PC-3 (cell line): ENCODE measurements around the gene SNX27. TPM values are rescaled to one million over a fixed set of nuclear protein-coding genes. Genes with fewer than 3 reads are reported as not detected.

Source experiments
- ATAC-seq: fragments of 200-7000 bp; cut with Tn5 transposase; 2 replicates; pipeline ENCODE4 v1.9.1; 2020; ENCODE audit warnings: mild to moderate bottlenecking, moderate library complexity
- BruUV-seq: library from RNA; stranded (reverse); fragments of 400-500 nt; replicated peaks from 2 replicates; lab custom pipeline; 2021; lab: Mats Ljungman, UMichigan
- CTCF ChIA-PET: fragments of 300-600 bp; sonication (Branson Sonifier 250); formaldehyde crosslinking; loops from one replicate; lab custom pipeline; 2022; ENCODE audit warnings: antibody characterized with exemption; lab: Charles Lee
- POLR2A ChIA-PET: fragments of 300-600 bp; sonication (Branson Sonifier 250); formaldehyde crosslinking; loops from one replicate; lab custom pipeline; 2022; ENCODE audit warnings: antibody characterized with exemption; ENCODE audit not compliant: unreplicated experiment; lab: Charles Lee
- DNase-seq: peaks from one replicate; pipeline ENCODE4 v3.0.0-alpha.2; 2015
- H2AFZ ChIP-seq: fragments of 300-600 bp; sonication (generic); 2 replicates; pipeline ENCODE4 v1.6.0; 2016; ENCODE audit warnings: antibody characterized with exemption, low read length
- H3F3A ChIP-seq: fragments of 300-600 bp; sonication (generic); one replicate; pipeline ENCODE4 v1.6.0; 2017; ENCODE audit warnings: antibody characterized with exemption, low read length, control low read depth, mild to moderate bottlenecking; ENCODE audit not compliant: unreplicated experiment
- H3K27ac ChIP-seq: fragments of 300-600 bp; sonication (generic); 2 replicates; pipeline ENCODE4 v1.5.1; 2016; ENCODE audit warnings: mild to moderate bottlenecking, low read length
- H3K27me3 ChIP-seq: fragments of 300-600 bp; sonication (generic); 2 replicates; pipeline ENCODE4 v1.6.1; 2016; ENCODE audit warnings: low read length, mixed read lengths
- H3K36me3 ChIP-seq: fragments of 300-600 bp; sonication (generic); 2 replicates; pipeline ENCODE4 v1.6.1; 2016; ENCODE audit warnings: low read depth, mixed run types, low read length, mixed read lengths
- H3K4me1 ChIP-seq: fragments of 300-600 bp; sonication (generic); 2 replicates; pipeline ENCODE4 v1.5.1; 2016; ENCODE audit warnings: low read length; ENCODE audit not compliant: insufficient read depth
- H3K4me2 ChIP-seq: fragments of 300-600 bp; sonication (generic); 2 replicates; pipeline ENCODE4 v1.6.0; 2016; ENCODE audit warnings: low read length
- H3K4me3 ChIP-seq: fragments of 300-600 bp; sonication (generic); 2 replicates; pipeline ENCODE4 v1.5.1; 2016; ENCODE audit warnings: mild to moderate bottlenecking, low read length, mixed read lengths
- H3K79me2 ChIP-seq: fragments of 300-600 bp; sonication (generic); 2 replicates; pipeline ENCODE4 v1.6.1; 2017; ENCODE audit warnings: low read length, mixed read lengths
- H3K9ac ChIP-seq: fragments of 300-600 bp; sonication (generic); 2 replicates; pipeline ENCODE4 v1.6.0; 2016; ENCODE audit warnings: mild to moderate bottlenecking, low read length
- H3K9me2 ChIP-seq: fragments of 300-600 bp; sonication (generic); replicated peaks from 2 replicates; pipeline ENCODE4 v1.6.1; 2016; ENCODE audit warnings: mixed run types, low read length, mixed read lengths
- H3K9me3 ChIP-seq: fragments of 300-600 bp; sonication (generic); 2 replicates; pipeline ENCODE4 v1.6.1; 2016; ENCODE audit warnings: low read length, mixed read lengths
- H4K20me1 ChIP-seq: fragments of 300-600 bp; sonication (generic); 2 replicates; pipeline ENCODE4 v1.6.1; 2016; ENCODE audit warnings: low read length, mixed read lengths
- EZH2 ChIP-seq: fragments of 300-600 bp; sonication (generic); IDR thresholded peaks from one replicate; pipeline ENCODE4 v1.6.1; 2017; ENCODE audit warnings: antibody characterized with exemption, mild to moderate bottlenecking, low read length; ENCODE audit not compliant: unreplicated experiment
- EZH2phosphoT487 ChIP-seq: fragments of 300-600 bp; sonication (generic); IDR thresholded peaks from 2 replicates; pipeline ENCODE4 v1.6.1; 2018; ENCODE audit warnings: mild to moderate bottlenecking, antibody characterized with exemption, low read length, borderline replicate concordance
- intact Hi-C: fragments of 100-400 bp; cut with micrococcal nuclease; formaldehyde crosslinking; loops from 2 replicates; pipeline ENCODE4 v1.9.0; 2023
- total RNA-seq: library from RNA; depleted of rRNA; stranded (reverse); fragments of >200 nt; gene quantifications from 2 replicates; pipeline ENCODE4 v1.2.3, GENCODE V29; 2014
- TF ChIP-seq, protein P1 (sequence below): fragments of 300-600 bp; sonication (generic); conservative IDR thresholded peaks from 2 replicates; pipeline ENCODE4 v1.5.1; 2017; ENCODE audit warnings: antibody characterized with exemption, low read depth, mild to moderate bottlenecking, low read length

The SNX27 gene
- total RNA-seq, 1 experiment from 2014 or later = 25.1 TPM

GRCh38 chr1:151713874-151714273 is 102.0 kb downstream of the SNX27 start:
- no peak for DNase-seq
- TF ChIP-seq, protein P1, sequence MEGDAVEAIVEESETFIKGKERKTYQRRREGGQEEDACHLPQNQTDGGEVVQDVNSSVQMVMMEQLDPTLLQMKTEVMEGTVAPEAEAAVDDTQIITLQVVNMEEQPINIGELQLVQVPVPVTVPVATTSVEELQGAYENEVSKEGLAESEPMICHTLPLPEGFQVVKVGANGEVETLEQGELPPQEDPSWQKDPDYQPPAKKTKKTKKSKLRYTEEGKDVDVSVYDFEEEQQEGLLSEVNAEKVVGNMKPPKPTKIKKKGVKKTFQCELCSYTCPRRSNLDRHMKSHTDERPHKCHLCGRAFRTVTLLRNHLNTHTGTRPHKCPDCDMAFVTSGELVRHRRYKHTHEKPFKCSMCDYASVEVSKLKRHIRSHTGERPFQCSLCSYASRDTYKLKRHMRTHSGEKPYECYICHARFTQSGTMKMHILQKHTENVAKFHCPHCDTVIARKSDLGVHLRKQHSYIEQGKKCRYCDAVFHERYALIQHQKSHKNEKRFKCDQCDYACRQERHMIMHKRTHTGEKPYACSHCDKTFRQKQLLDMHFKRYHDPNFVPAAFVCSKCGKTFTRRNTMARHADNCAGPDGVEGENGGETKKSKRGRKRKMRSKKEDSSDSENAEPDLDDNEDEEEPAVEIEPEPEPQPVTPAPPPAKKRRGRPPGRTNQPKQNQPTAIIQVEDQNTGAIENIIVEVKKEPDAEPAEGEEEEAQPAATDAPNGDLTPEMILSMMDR = no peak
- no peak for TF ChIP-seq EZH2phosphoT487
- no peak for TF ChIP-seq EZH2
- Histone ChIP-seq H3K79me2 (no peaks in the 10 kb centered on the region), H3K9me3 (no peaks in the 10 kb centered on the region), H3K4me1 (no peaks in the 10 kb centered on the region), H3K4me3 (no peak overlapping the region), H3K36me3 (no peaks in the 10 kb centered on the region), H2AFZ (no peak overlapping the region), H3K27me3 (peaks cover 3% of the 10 kb centered on the region; the same call in 1 of the 2 replicates), H3K27ac (no peak overlapping the region), H3F3A (no peaks in the 10 kb centered on the region), H3K9me2 (no peaks in the 10 kb centered on the region), H3K9ac (no peak overlapping the region), H3K4me2 (no peak overlapping the region), H4K20me1 (no peaks in the 10 kb centered on the region)
- no peak; the same call in 1 of the 2 replicates for ATAC-seq
- POLR2A ChIA-PET = no interaction called here
- intact Hi-C loops = no loop called here
- BruUV-seq = no TSS peak
- CTCF ChIA-PET = no interaction called here

DNA sequence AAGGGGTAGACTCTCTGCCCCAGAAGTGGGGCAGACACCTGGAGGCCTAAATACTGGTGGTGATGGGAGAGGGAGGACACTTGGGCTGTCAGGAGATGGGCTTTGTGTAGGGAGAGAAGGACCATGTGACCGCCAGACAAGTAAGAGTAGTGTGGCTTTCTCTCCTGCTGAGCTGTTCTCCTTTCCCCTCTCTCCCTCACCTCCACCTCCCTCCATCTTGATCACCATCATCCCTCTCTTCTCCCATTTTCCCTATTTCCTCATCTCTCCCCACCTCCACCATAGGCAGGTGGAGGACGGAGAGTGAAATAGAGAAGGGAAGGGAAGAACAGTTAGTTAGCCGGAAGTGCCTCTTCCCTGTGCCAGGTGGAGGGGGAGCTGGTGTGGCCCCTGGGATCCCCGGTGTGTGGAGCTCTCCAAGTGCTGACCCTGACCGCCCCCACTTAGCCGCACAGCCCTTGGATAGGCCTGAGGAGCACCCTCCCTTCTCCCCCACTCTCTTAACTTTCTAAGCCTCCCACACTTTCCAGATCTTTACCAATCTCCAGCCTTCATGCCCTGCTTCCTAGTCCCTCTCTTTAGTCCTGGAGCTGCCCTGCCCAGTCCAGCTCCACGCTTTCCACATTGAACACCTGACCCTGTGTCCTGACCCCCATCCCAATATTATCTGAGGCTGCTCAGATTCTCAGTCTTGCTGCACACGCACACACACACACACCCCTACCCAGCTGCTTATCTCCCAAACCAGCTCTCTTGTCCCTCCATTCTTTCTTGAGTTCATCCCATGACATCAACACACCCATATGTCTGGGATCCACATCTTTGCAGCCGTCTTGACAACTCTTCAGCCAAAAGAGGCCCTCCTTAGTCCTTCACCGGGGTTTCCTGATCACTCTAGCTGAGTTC is 103.2 kb downstream of the SNX27 start:
- no peak overlapping the region for H3K4me2 ChIP-seq
- no peak overlapping the region for H3K27ac ChIP-seq
- no peaks in the 10 kb centered on the region for H3F3A ChIP-seq
- H3K36me3 ChIP-seq = no peaks in the 10 kb centered on the region
- TF ChIP-seq EZH2 (no peak), EZH2phosphoT487 (no peak)
- TF ChIP-seq, protein P1 = no peak
- H3K9ac ChIP-seq = no peak overlapping the region
- no peaks in the 10 kb centered on the region for H3K9me2 ChIP-seq
- POLR2A ChIA-PET = interaction anchor here (0.5 kb wide), 1 partner anchor 322 kb away, joined by 4 read pairs; the partner anchor contains the start of gene S100A11
- H2AFZ ChIP-seq = no peak overlapping the region
- ATAC-seq (no peak), DNase-seq (no peak)
- no peaks in the 10 kb centered on the region for H3K79me2 ChIP-seq
- CTCF ChIA-PET = interaction anchor here (0.7 kb wide), 1 partner anchor 115 kb away, joined by 3 read pairs; no protein-coding TSS in a partner anchor
- no TSS peak for BruUV-seq
- H3K4me3 ChIP-seq = no peak overlapping the region
- intact Hi-C loops = no loop called here
- peaks cover 3% of the 10 kb centered on the region; the same call in 1 of the 2 replicates for H3K27me3 ChIP-seq
- no peaks in the 10 kb centered on the region for H3K9me3 ChIP-seq
- no peaks in the 10 kb centered on the region for H3K4me1 ChIP-seq
- H4K20me1 ChIP-seq = no peaks in the 10 kb centered on the region
